Panc1 (cell line): ENCODE measurements around the gene CDH13. TPM values are rescaled to one million over a fixed set of nuclear protein-coding genes. Genes with fewer than 3 reads are reported as not detected.

Experiments
- ATAC-seq: fragments of 200-7000 bp; cut with Tn5 transposase; 2 replicates; pipeline ENCODE4 v1.9.1; 2020; ENCODE audit warnings: mild to moderate bottlenecking, moderate library complexity
- BruUV-seq: library from RNA; stranded (reverse); fragments of 400-500 nt; replicated peaks from 2 replicates; lab custom pipeline; 2021; lab: Mats Ljungman, UMichigan
- CTCF ChIA-PET: fragments of 300-600 bp; sonication (Branson Sonifier 250); formaldehyde crosslinking; loops from one replicate; lab custom pipeline; 2022; ENCODE audit warnings: antibody characterized with exemption; lab: Charles Lee
- POLR2A ChIA-PET: fragments of 300-600 bp; sonication (Branson Sonifier 250); formaldehyde crosslinking; loops from one replicate; lab custom pipeline; 2022; ENCODE audit warnings: antibody characterized with exemption; lab: Charles Lee
- DNase-seq: peaks from one replicate; pipeline ENCODE4 v3.0.0-alpha.2; 2010; ENCODE audit warnings: low read depth, low spot score
- H3K27ac ChIP-seq: 2 replicates; pipeline ENCODE4 v1.5.1; 2011; ENCODE audit warnings: mild to moderate bottlenecking, low read length, inconsistent platforms
- H3K27me3 ChIP-seq: fragments of 200-500 bp; sonication (Bioruptor generic); 2 replicates; pipeline ENCODE4 v1.6.0; 2014; ENCODE audit warnings: low read length, inconsistent platforms; ENCODE audit not compliant: control insufficient read depth, insufficient read depth
- H3K36me3 ChIP-seq: fragments of 200-500 bp; sonication (Bioruptor generic); 2 replicates; pipeline ENCODE4 v1.5.1; 2014; ENCODE audit warnings: inconsistent platforms, mild to moderate bottlenecking, low read length, moderate library complexity; ENCODE audit not compliant: control insufficient read depth, insufficient read depth
- H3K4me1 ChIP-seq: 2 replicates; pipeline ENCODE4 v1.5.1; 2011; ENCODE audit warnings: inconsistent platforms, mild to moderate bottlenecking, low read length, moderate library complexity; ENCODE audit not compliant: control insufficient read depth, insufficient read depth
- H3K4me3 ChIP-seq, 2 experiments: 2 replicates each; pipeline ENCODE4 v1.5.1; 2011 to 2012; ENCODE audit warnings: low read depth in 2 of 2, low read length in 2 of 2, mild to moderate bottlenecking in 2 of 2, inconsistent platforms in 1 of 2, moderate library complexity in 1 of 2
- H3K9me3 ChIP-seq: fragments of 200-500 bp; sonication (Bioruptor generic); 2 replicates; pipeline ENCODE4 v1.5.1; 2014; ENCODE audit warnings: low read depth, mild to moderate bottlenecking, inconsistent platforms, low read length, moderate library complexity; ENCODE audit not compliant: control insufficient read depth, insufficient read depth
- CTCF ChIP-seq: fragments of 450-650 bp; IDR thresholded peaks from 2 replicates; pipeline ENCODE4 v1.5.1; 2017; ENCODE audit warnings: mild to moderate bottlenecking
- POLR2AphosphoS5 ChIP-seq: IDR thresholded peaks from 2 replicates; pipeline ENCODE4 v1.6.1; 2012; ENCODE audit warnings: mild to moderate bottlenecking, low read depth, low read length, moderate library complexity
- SIN3A ChIP-seq: IDR thresholded peaks from 2 replicates; pipeline ENCODE4 v1.6.1; 2012; ENCODE audit warnings: low read depth, mild to moderate bottlenecking, low read length, moderate library complexity, borderline replicate concordance; ENCODE audit not compliant: insufficient read depth
- TCF7L2 ChIP-seq: IDR thresholded peaks from 2 replicates; pipeline ENCODE4 v1.6.1; 2011; ENCODE audit warnings: mild to moderate bottlenecking, low read depth, low read length, inconsistent platforms
- in situ Hi-C: cut with HindIII; loops from 2 replicates; pipeline ENCODE4 v1.10.0; 2016; ENCODE audit warnings: low sequenced_read_pairs, low pct_unique_long_range_greater_than_20kb
- intact Hi-C: fragments of 100-400 bp; cut with micrococcal nuclease; formaldehyde crosslinking; loops from one replicate; pipeline ENCODE4 v1.10.0; 2022; ENCODE audit not compliant: unreplicated experiment
- total RNA-seq: library from RNA; stranded (reverse); gene quantifications from one replicate; pipeline ENCODE4 v1.2.1, GENCODE V29; 2021; ENCODE audit not compliant: unreplicated experiment
- TF ChIP-seq, protein P1 (sequence below), 2 experiments: IDR thresholded peaks; 2 replicates each; pipeline ENCODE4 v1.6.1; 2011 to 2012; ENCODE audit warnings: low read depth in 2 of 2, control low read depth in 1 of 2, low read length in 1 of 2, mild to moderate bottlenecking in 1 of 2, moderate library complexity in 1 of 2; ENCODE audit not compliant: insufficient read depth in 1 of 2

The CDH13 gene
- total RNA-seq, 1 experiment from 2014 or later, result not detected

DNA sequence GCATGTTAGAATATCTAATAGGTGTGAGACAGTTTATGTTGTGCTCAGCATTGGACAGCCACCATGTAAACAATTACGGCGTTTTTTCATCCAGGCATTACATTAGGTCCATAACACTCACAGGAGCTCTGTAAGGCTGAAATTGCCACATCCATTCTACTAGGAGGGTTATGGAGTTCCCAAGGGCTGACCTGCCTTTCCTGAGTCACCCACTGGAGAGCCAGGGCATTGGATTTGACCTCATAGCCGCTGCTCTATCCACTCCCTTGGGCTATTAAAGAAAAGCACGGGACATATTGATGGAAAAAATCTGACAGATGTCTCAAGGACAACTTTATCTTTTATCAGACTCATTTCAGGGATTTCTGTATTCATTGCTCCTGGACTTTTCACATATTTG is 874.7 kb downstream of the CDH13 start:
- ChIA-PET CTCF (no interaction called here), POLR2A (no interaction called here)
- in situ Hi-C loops (no loop called here), intact Hi-C loops (no loop called here)
- no peak overlapping the region for H3K27ac ChIP-seq
- H3K9me3 ChIP-seq, result no peaks in the 10 kb centered on the region
- no peak overlapping the region for H3K4me3 ChIP-seq
- no peaks in the 10 kb centered on the region for H3K36me3 ChIP-seq
- H3K4me1 ChIP-seq, result no peaks in the 10 kb centered on the region
- H3K27me3 ChIP-seq, result no peaks in the 10 kb centered on the region
- TF ChIP-seq POLR2AphosphoS5, result no peak
- TF ChIP-seq CTCF, result no peak
- TF ChIP-seq, protein P1, sequence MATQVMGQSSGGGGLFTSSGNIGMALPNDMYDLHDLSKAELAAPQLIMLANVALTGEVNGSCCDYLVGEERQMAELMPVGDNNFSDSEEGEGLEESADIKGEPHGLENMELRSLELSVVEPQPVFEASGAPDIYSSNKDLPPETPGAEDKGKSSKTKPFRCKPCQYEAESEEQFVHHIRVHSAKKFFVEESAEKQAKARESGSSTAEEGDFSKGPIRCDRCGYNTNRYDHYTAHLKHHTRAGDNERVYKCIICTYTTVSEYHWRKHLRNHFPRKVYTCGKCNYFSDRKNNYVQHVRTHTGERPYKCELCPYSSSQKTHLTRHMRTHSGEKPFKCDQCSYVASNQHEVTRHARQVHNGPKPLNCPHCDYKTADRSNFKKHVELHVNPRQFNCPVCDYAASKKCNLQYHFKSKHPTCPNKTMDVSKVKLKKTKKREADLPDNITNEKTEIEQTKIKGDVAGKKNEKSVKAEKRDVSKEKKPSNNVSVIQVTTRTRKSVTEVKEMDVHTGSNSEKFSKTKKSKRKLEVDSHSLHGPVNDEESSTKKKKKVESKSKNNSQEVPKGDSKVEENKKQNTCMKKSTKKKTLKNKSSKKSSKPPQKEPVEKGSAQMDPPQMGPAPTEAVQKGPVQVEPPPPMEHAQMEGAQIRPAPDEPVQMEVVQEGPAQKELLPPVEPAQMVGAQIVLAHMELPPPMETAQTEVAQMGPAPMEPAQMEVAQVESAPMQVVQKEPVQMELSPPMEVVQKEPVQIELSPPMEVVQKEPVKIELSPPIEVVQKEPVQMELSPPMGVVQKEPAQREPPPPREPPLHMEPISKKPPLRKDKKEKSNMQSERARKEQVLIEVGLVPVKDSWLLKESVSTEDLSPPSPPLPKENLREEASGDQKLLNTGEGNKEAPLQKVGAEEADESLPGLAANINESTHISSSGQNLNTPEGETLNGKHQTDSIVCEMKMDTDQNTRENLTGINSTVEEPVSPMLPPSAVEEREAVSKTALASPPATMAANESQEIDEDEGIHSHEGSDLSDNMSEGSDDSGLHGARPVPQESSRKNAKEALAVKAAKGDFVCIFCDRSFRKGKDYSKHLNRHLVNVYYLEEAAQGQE (IDR thresholded peaks at IDR 0.05; ENCODE audit: insufficient read depth in 1 of 2, low read depth in 2 of 2, low read length in 1 of 2), result no peak
- no peak for TF ChIP-seq TCF7L2
- no peak for TF ChIP-seq SIN3A
- ATAC-seq, result no peak
- BruUV-seq, result no TSS peak
- no peak for DNase-seq

DNA sequence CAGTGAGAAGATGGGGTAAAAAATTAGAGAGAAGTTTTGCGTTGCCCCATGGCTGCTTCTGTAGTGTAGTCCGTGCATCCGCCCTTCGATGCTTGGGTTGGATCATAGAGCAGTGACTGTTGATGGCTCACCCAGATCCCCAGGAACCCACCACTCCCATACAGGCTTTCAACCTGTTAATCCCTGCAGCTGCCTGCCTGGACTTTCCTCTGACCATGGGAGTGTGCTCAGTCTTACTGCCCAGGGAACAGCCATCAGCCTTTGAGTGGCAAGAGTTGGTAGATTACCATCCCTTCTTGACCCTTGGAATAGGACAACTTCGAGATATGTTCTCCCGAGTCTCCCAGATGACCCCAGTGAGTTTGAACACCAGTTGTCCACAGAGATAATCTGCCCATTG is 881.5 kb downstream of the CDH13 start:
- no peaks in the 10 kb centered on the region for H3K4me1 ChIP-seq
- no peak for TF ChIP-seq CTCF
- TF ChIP-seq SIN3A, result no peak
- TF ChIP-seq, protein P1 (IDR thresholded peaks at IDR 0.05; ENCODE audit: insufficient read depth in 1 of 2, low read depth in 2 of 2, low read length in 1 of 2), result no peak
- TF ChIP-seq TCF7L2, result no peak
- TF ChIP-seq POLR2AphosphoS5, result no peak
- intact Hi-C loops (no loop called here), in situ Hi-C loops (no loop called here)
- BruUV-seq, result no TSS peak
- ChIA-PET CTCF (no interaction called here), POLR2A (no interaction called here)
- ATAC-seq, result no peak
- H3K27me3 ChIP-seq, result no peaks in the 10 kb centered on the region; the same call in 1 of the 2 replicates
- no peak overlapping the region for H3K4me3 ChIP-seq
- no peak overlapping the region for H3K27ac ChIP-seq
- no peak for DNase-seq
- H3K9me3 ChIP-seq, result no peaks in the 10 kb centered on the region
- H3K36me3 ChIP-seq, result no peaks in the 10 kb centered on the region
